ENCODE data around the gene ZNF343.

The ZNF343 gene

GRCh38 chr20:2541940-2542339 lies 33.2 kb upstream of the ZNF343 start:
- Histone ChIP-seq H3K27me3 (replicated peaks) (peaks cover 11% of the 10 kb centered on the region), H3K4me3 (ENCODE audit: low read depth, low read length) (no peak overlapping the region), H3K36me3 (replicated peaks) (no peaks in the 10 kb centered on the region), H3K27ac (no peak overlapping the region)
- TF ChIP-seq CTCF (IDR thresholded peaks at IDR 0.05; ENCODE audit: low read depth, low read length, missing control alignments), result no peak
- in situ Hi-C loops (cut with HindIII; ENCODE audit: low pct_ligation_motif_present, low sequenced_read_pairs), result no loop called here
- no peak for DNase-seq

- TF ChIP-seq CTCF (IDR thresholded peaks at IDR 0.05; ENCODE audit: low read depth, low read length, missing control alignments), result no peak
- H3K27me3 ChIP-seq (replicated peaks), result peaks cover 5% of the 10 kb centered on the region
- in situ Hi-C loops (cut with HindIII; ENCODE audit: low pct_ligation_motif_present, low sequenced_read_pairs), result no loop called here
- DNase-seq, result no peak
- no peak overlapping the region for H3K4me3 ChIP-seq (ENCODE audit: low read depth, low read length)
- H3K36me3 ChIP-seq (replicated peaks), result no peaks in the 10 kb centered on the region
- no peak overlapping the region for H3K27ac ChIP-seq
Measured at GRCh38 chr20:2538931-2539720, 30.4 kb upstream of the ZNF343 start.

GRCh38 chr20:2538356-2538755 lies 29.6 kb upstream of the ZNF343 start:
- no peaks in the 10 kb centered on the region for H3K36me3 ChIP-seq (replicated peaks)
- DNase-seq, result no peak
- TF ChIP-seq CTCF (IDR thresholded peaks at IDR 0.05; ENCODE audit: low read depth, low read length, missing control alignments), result no peak
- H3K4me3 ChIP-seq (ENCODE audit: low read depth, low read length), result no peak overlapping the region
- in situ Hi-C loops (cut with HindIII; ENCODE audit: low pct_ligation_motif_present, low sequenced_read_pairs), result no loop called here
- no peak overlapping the region for H3K27ac ChIP-seq
- H3K27me3 ChIP-seq (replicated peaks), result peaks cover 3% of the 10 kb centered on the region

GRCh38 chr20:2537101-2537500 lies 28.4 kb upstream of the ZNF343 start:
- Histone ChIP-seq H3K36me3 (replicated peaks) (no peaks in the 10 kb centered on the region), H3K4me3 (ENCODE audit: low read depth, low read length) (no peak overlapping the region), H3K27ac (no peak overlapping the region), H3K27me3 (replicated peaks) (peaks cover 2% of the 10 kb centered on the region)
- DNase-seq, result no peak
- TF ChIP-seq CTCF (IDR thresholded peaks at IDR 0.05; ENCODE audit: low read depth, low read length, missing control alignments), result no peak
- in situ Hi-C loops (cut with HindIII; ENCODE audit: low pct_ligation_motif_present, low sequenced_read_pairs), result no loop called here

- Histone ChIP-seq H3K36me3 (replicated peaks) (no peaks in the 10 kb centered on the region), H3K27me3 (replicated peaks) (peaks cover 2% of the 10 kb centered on the region), H3K4me3 (ENCODE audit: low read depth, low read length) (no peak within 1 kb of the TSS), H3K27ac (no peak within 1 kb of the TSS)
- in situ Hi-C loops (cut with HindIII; ENCODE audit: low pct_ligation_motif_present, low sequenced_read_pairs), result no loop called here
- DNase-seq, result no peak
- no peak for TF ChIP-seq CTCF (IDR thresholded peaks at IDR 0.05; ENCODE audit: low read depth, low read length, missing control alignments)
Measured at GRCh38 chr20:2536560-2536986, 27.9 kb upstream of the ZNF343 start, which contains the start of gene TMC2. Gene TMC2, plus strand, starts transcription at chr20:2536573. Its CDS starts 49 bp downstream, at chr20:2536622.
